Right ventricle myocardium superior (tissue), 1 donor: ENCODE measurements around the gene DCDC2C. TPM values are rescaled to one million over a fixed set of nuclear protein-coding genes. Genes with fewer than 3 reads are reported as not detected.

Experiments used
- ATAC-seq: fragments of 200-7000 bp; cut with Tn5 transposase; one replicate; pipeline ENCODE4 v1.9.1; 2020; ENCODE audit warnings: mild to moderate bottlenecking; ENCODE audit not compliant: poor library complexity
- DNase-seq: peaks from one replicate; pipeline ENCODE4 v3.0.0-alpha.2; 2020
- intact Hi-C: fragments of 100-400 bp; cut with DNase I; formaldehyde crosslinking; loops from one replicate; pipeline ENCODE4 v1.11.2; 2022
- total RNA-seq: library from RNA; stranded (reverse); fragmentation: NEBNext Ultra II Directional; extraction: Animal tissue kit (Norgen Biotek cat#: 25700); gene quantifications from one replicate; pipeline ENCODE4 v1.2.1, GENCODE V29; 2021
- donor health status: DM: no; HTN: yes; CAD: no; lungs with severe emphysema.

DCDC2C gene
- total RNA-seq, 1 donor from 2014 or later: not detected

DNA sequence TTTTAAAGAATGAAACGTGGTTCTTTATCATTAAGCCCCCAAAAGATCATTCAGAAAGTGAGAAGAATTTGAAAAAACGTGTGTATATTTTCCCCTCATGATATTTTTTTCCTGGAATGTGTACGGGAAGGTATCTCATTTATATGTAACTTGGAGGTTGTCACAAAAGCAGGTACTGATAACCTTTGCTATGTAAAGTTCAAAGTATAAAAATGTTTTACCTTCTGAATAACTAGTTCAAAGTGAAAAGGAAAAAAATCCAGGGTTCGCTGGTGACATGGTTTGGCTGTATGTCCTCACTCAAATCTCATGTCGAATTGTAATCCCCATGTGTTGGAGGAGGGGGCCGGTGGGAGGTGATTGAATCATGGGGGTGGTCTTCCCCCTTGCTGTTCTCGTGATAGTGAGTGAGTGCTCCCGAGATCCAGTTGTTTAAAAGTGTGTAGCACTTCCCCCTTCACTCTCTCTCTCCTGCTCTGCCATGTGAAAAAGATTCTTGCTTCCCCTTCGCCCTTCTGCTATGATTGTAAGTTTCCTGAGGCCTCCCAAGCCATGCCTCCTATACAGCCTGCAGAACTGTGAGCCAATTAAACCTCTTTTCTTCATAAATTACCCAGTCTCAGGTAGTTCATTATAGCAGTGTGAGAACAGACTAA lies 144.2 kb downstream of the DCDC2C start:
- ATAC-seq (no peak), DNase-seq (no peak)
- intact Hi-C loops: no loop called here

DNA sequence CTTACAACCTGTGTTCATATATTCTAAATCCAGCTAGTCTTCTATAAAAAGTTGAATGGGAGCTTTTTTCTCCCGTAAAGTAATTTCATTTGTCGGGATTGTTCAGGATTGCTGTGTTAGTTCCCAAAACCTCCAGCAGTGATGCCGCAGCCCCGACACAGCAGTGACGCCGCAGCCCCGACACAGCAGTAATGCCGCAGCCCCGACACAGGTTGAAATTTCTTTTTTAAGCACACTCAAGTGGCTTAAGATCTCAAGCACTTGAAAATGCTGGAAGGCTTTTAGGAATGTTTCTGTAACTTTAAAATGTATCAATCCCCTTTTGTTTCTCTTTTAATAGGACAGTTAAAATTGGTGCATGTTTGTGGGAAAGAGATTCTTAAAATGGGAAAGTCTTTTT lies 145.4 kb downstream of the DCDC2C start:
- intact Hi-C loops: no loop called here
- no peak for ATAC-seq
- no peak for DNase-seq

DNA sequence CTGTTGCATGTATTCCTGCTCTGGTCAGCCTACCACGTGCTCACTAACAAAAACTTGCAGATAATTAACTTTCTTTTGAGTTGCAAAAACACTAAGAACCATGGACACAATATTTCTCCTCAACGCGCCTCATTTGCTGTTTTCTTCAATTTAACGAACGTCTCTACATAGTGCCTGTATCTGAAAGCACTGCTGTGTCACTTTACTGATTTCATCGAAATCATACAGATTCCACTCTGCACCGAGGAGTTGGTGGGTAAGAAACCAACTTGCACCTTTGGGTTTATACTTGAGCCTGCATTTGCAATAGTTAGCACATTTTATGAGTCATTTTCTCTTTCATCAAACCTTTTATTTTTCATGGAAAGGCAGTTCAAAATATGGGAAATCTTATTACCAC lies 145.8 kb downstream of the DCDC2C start:
- intact Hi-C loops: no loop called here
- no peak for ATAC-seq
- no peak for DNase-seq

DNA sequence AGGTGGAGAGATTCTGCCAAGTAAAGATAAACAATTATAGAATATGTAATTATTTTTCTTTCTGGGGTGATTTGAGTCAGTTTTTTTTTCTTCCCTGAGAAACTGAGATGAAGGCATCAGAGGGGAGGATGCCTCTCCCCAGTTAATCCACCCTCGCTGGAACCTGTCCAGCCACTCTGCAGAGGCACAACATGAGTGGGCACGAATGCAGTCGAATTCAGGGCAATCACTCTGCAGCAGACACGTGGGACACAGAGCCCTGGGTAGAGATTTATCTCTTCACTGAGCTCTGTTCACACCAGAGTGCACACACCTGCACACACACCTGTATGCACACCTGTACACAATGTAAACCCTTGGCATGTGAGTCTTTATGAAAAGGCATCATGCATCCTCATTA lies 154.2 kb downstream of the DCDC2C start:
- intact Hi-C loops: no loop called here
- DNase-seq (no peak), ATAC-seq (no peak)

DNA sequence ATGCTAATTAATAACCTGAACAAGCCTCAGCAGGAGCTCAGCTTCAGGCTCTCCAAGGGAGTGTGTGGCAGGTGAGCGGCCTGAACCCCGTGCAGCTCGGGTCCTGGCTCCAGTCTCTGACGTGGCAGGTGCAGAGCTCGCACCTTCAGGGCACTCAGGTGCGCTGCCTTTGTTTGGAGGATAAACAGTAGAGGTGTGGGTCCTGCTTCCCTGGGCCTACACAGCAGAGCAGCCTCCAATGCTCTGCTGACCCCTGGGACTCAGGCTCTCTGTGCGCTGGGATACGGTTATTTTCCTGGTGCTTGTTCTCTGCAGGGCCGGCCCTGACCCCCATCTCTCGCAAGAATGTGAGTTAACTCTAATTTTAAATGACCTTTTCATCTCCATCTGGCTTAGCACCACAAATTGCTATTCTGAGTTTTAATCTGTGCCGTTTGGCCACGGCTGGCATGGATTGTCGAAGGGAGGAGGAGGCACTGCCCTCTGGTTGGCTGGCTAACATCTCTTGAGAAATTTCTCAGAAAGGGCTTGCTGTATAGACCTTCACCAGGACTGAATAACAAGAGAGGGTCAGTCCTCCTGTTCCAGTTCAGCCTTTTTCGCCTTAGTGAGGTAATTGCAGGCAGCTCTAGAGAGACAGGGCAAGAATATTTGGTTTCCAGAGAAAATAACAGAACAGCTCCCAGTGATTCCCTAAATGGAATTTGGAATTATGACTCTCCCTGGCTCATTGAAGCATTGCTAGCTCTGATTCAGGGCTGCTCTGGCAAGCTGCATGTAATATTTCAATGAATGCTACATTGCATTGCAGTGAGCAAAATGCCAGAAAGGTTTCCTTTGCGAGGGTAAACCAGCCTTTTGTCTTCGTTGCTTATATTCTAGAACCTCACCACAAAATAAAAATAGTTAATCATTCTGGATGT lies 161.8 kb downstream of the DCDC2C start:
- DNase-seq (peak; percentile 42), ATAC-seq (peak; percentile 47)
- intact Hi-C loops: no loop called here

DNA sequence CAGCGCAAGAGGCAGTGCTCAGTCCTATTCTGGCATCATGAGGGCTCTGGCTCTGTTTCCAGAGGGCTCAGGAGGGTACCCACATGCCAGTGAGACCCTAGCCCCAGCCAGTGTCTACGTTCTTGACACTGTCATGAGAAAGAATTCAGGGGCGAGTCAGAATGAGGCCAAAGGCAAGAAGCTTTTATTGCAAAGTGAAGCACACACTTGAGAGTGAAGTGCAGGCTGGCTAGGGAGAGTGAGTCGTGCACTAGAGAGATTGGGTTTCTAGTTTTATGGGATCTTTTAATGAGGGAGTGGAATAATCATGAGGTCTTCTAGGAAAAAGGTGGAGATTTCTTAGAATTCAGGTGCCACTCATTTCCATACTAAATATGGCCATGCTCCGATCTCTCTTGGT lies 164.1 kb downstream of the DCDC2C start:
- no peak for DNase-seq
- intact Hi-C loops: no loop called here
- peak; percentile 45 for ATAC-seq

DNA sequence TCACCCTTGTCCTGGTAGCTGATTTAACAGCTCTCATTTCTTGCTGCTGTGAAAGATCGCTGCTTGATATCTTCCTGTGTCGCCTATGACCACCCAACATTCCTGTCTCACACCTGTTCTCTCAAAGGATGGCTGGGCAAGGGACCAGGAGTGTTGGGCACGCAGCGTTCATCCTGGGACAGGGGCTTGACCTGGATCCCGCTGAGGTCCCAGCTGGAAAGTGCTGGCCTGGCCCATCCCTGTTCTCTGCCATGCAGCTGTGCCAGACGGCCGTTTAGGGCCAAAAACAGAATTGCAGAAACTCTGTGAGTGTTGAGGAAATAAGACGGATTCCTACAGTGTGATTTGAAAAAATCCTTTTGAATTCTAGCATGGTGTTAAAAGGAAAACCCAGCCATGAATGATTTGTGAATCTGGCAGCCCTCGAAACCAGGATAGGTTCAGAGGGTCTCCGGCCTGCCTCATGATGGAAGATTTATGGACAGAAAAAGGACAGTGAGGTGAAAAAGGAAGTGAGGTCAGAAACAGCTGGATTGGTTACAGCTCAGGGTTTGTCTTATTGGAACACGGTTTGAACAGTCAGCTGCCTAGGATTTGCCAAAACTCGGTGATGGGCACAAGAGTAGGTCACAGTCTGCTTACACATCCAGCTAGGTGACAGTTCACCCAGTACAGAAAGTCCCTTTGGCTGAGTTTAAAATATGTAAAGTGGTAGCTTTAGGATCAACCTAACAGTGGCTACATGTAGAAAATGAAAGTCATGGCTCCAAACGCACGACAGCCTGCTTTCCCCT lies 164.8 kb downstream of the DCDC2C start:
- no peak for DNase-seq
- ATAC-seq: peak; percentile 50
- intact Hi-C loops: no loop called here

DNA sequence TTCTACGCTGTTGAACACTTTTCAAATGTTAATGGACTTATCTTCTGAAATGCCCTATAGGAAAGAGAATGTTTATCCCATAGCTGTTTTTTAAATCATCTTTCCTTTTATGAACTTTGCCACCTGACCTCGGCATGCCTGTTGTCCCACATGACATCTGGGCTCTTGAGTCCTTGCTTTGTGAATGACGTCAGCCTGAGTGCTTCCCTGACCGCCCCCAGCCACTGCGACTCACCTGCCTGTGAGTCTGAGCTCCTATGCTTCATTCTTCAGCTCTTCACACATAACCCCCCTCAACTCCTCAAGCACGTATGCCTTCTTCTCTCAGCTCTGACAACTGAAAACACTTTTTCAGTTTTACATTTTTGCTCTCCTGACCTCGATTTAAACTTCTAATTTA lies 166.8 kb downstream of the DCDC2C start:
- intact Hi-C loops: no loop called here

DNA sequence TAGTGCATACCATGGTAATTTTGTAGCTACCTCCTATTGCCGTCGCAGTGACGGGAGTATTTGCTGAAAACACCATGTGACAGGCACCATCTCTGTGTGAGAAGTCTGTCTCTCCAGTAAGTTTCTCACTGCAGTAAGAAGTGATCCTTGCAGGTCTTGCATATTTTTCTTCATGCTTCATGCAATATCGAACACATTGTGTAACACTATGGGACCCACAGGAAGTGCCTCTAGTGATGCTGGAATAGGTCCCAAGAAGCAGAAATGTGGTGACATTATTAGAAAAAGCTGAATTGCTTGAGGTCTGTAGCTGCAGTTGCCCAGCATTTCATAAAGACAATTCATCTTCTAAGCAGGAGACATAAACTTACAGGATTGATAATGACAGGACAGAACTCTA lies 167.6 kb downstream of the DCDC2C start:
- ATAC-seq (no peak), DNase-seq (no peak)
- intact Hi-C loops: no loop called here

More for the DNA sequence above, 166.8 kb downstream of the DCDC2C start:
- DNase-seq (no peak), ATAC-seq (no peak)

DNA sequence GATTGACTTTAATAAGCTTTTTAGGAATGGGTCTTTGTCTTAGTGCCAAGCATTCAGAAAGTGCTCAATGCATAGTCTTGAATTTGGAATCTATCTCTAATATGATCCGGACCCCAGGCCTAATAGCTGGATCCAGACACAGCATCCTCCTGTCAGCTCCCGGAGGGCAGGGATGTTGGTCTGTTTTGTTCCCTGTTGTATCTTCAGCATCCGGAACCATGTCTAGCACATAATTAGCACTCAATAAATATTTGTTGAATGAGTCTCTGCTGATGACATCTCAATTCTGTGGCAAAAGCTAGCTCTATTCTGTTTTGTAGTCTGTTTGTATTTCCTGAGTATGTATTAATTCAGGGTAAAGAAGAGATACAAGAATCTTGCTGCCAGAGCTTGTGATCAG lies 169.1 kb downstream of the DCDC2C start:
- no peak for ATAC-seq

DNA sequence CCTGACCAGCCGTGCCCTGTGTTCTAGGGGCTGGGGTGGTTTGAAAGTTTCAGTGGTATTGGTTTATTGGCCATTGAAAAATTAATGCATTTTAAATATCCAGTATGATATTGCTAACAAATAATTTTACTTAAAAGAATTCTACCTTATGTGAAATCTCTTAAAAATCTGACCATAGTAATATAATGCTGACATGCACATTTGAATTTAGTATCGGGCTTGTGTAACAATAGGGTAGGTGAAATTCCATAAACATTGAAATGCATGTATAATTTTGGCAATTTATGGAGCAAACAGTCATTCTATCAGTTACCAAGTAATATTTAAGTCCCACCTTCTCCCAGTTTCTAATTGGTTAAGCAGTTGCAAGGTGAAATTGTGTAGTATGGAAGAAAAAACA lies 170.5 kb downstream of the DCDC2C start:
- intact Hi-C loops: no loop called here
- DNase-seq: no peak

More for the DNA sequence above, 169.1 kb downstream of the DCDC2C start:
- DNase-seq: no peak
- intact Hi-C loops: no loop called here

DNA sequence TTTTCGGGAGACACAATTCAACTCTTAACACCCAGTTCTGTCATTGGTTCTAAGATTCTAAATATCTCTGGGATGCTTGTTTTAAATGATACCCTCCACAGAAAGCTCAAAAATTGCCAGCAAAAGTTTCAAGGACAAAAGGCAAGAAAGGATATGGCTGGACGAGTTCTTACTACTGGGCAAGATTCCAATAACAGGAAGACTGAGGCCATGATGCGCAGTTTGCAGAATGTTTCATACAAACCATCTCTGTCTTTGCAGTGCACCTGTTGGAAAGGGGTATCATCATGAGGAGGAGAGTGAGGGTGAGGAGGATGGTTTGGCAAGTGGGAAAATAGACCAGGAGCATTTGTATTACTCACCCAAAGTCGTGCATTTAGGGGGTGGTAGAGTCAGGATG lies 172.8 kb downstream of the DCDC2C start:
- ATAC-seq (no peak), DNase-seq (no peak)
- intact Hi-C loops: no loop called here

More for the DNA sequence above, 170.5 kb downstream of the DCDC2C start:
- ATAC-seq: no peak

DNA sequence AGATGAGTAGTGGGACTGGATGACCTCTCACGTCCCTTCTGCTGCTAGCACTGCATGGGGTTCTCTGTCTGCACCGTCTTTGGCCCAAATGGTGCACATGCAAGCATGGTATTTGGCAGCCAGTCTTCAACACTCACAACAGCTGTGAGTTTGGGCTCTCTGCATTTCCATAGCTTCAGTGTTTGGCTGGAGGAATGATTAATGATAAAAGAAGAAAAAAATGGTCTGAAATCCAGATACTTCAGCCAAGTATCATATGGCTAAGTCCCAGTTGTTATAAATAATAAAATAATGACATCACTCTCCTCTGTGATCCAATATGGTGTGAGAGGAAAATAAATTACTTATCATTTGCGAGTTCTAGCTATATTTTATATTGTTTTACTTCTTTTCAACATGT lies 173.3 kb downstream of the DCDC2C start:
- ATAC-seq: no peak
- DNase-seq: no peak
- intact Hi-C loops: no loop called here

DNA sequence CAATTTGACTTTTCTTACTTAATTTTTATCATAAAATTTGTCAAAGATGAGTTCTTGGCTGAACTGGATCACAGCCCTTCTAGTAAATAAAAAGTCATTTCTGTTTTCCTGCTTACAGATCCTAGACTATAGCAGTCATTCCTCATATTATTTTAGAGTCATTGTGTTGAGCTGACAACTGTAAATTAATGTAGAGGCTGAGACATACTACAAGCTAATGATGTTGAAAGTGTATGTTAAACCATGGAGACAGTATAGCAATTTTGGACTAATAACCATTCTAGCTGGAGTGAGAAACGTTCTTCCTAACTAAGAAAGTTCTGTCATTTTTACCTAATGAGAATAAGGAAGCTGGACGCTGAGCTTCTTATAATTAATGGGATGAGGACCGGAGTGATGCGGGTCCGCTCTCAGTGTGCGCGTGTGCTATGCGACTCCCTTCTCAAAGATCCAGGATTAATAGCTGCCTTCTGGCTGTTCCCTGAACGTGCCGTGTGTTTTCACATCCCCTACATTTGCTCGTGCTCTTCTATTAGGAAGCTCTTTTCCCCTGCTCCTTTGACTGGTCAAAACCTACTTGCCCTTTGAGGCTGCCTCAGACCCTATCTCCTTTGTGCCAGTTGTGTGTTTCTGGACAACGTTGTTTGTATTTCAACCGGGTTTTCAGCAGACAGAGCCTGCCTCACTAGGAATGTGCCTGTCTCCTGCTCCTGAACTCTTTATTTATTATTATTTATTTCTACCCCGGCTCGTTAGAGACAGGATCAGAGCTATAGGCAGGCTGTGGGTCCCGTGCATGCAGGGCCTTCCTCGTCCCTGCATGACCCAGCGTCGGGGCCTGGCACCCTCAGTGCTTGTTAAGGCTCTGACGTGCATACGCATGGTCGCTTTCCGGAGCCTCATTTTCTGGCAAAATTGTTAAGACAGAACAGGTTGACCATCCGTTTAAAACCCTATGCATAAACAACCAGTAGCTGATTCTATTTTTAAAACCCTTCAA lies 182.6 kb downstream of the DCDC2C start:
- DNase-seq (no peak), ATAC-seq (no peak)
- intact Hi-C loops: no loop called here

DNA sequence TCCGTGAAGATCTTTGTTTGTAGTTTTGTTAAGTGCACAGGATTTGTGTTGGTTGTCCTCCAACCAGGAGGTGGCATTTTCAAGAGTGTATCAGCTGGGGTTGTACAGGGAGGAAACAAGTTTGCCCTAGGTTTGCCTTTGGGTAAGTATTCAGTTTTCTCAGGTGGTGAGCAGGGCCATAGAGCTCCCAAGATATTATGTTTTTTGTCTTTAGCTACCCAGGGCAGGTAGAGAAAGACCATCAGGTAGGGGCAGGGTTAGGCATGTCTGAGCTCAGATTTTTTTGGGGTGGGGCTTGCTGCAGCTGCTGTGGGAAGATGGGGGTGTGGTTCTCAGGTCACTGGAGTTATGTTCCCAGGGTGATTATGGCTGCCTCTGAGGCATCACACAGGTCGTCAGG lies 191.6 kb downstream of the DCDC2C start:
- ATAC-seq: no peak
- DNase-seq: no peak
- intact Hi-C loops: no loop called here
